HG03558 (cell line): ENCODE measurements around the gene CDHR1.
"Not testable (repeated sequence)": the region's sequence is repeated elsewhere in the genome, so short reads cannot be mapped to it uniquely, and the experiment has no call there.

Source experiments
- ATAC-seq: cut with Tn5 transposase; IDR thresholded peaks from one replicate; pipeline ENCODE4 v1.9.1; 2021; ENCODE audit warnings: moderate number of reproducible peaks; ENCODE audit not compliant: unreplicated experiment; ENCODE audit errors: extremely low read depth

CDHR1 gene

GRCh38 chr10:84194424-84195043 is at the start of gene CDHR1:
Gene CDHR1 (plus strand): TSS chr10:84194537. CDS start chr10:84194761, 224 bp downstream.
- peak; percentile 81 for ATAC-seq

- no peak for ATAC-seq
Measured at GRCh38 chr10:84147347-84147746, 47.0 kb upstream of the CDHR1 start.

DNA sequence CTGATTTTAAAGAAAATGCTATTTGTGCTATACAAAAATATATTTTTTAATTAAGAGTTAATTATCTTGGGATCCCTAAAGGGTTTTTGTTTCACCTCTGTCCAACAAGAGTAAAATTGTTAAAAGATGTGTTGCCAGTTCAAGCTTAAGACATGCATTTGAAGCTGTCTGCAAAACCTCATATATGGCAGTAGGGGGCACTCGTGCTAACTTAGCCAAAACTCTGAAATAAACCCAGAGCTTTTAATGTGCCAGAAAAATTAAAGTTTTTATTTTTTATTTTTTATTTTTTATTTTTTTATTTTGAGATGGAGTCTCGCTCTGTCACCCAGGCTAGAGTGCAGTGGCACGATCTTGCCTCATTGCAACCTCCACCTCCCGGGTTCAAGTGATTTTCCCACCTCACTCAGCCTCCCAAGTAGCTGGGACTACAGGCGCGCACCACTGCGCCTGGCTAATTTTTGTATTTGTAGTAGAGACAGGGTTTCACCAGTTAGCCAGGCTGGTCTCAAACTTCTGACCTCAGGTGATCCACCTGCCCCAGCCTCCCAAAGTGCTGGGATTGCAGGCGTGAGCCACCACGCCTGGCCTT is 46.2 kb upstream of the CDHR1 start:
- ATAC-seq = not testable (repeated sequence)

- ATAC-seq = no peak
Measured at GRCh38 chr10:84149854-84150253, 44.5 kb upstream of the CDHR1 start.

GRCh38 chr10:84152769-84153168 is 41.6 kb upstream of the CDHR1 start:
- no peak for ATAC-seq

GRCh38 chr10:84155521-84155920 is 38.8 kb upstream of the CDHR1 start:
- no peak for ATAC-seq

GRCh38 chr10:84156009-84156408 is 38.3 kb upstream of the CDHR1 start:
- no peak for ATAC-seq

DNA sequence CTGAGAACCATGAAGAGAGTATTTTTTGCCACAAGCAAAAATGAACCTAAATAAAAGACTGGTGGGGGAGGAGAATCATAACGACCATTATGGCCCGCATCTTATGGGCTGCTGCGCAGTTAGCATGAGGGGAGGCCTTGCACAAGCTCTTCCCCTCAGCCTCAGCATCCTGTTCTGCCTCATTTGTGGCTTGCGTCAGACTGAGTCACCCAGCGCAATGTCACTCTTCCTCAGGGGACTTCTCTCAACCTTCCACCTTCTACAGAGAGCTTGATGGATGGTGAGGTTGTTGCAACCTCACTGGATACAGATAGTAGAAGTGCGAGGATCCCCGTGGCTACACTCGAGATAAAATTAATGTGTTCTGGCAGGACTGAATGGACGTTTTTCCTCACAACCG is 37.6 kb upstream of the CDHR1 start:
- no peak for ATAC-seq

DNA sequence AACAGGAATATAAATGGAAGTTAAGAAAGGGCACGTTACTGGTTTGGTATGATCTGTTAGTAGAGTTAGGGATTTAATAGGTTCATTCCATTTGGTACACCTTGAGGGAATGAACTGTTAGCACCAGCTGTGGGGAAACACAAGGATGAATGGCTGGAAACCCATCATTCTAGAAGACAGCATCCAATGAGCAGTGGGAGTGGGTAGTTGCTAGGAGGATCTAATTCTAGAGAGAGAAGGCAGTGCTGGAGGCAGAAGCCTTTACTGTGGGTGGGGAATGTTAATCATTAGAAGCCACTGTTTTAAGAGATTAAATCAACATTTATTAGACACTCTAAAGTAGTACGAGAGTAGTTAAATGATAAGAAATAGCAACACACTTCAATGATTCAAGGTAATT is 36.3 kb upstream of the CDHR1 start:
- ATAC-seq = no peak

GRCh38 chr10:84158550-84158949 is 35.8 kb upstream of the CDHR1 start:
- ATAC-seq = no peak

GRCh38 chr10:84159076-84159685 is 35.2 kb upstream of the CDHR1 start:
- no peak for ATAC-seq

DNA sequence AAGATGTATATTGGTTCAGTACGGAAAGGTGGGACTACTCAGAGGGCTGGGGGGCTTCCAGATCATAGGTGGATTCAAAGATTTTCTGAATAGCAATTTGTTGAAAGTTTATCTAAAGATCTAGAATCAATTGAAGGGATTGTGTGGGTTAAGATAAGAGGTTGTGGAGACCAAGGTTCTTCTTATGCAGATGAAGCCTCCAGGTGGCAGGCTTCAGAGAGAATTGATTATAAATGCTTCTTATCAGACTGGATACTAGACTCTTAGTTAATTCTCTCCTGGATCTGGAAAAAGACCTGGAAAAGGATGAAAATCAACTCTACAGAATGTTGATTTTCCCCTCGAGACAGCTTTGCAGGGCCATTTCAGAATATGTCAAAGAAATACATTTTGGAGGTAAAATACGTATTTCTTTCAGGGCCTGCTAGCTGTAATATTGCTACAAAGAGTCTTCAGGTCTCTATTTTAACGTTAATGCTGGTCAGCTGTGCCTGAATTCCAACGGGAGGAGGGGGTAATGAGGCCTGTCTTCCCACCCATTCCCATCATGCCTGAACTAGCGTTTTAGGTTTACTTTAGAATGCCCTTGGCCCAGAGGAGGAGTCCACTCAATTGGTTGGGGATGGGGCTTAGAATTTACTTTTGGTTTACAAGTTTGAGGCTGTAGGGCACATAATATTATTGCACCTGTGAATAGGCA is 33.5 kb upstream of the CDHR1 start:
- no peak for ATAC-seq

- no peak for ATAC-seq
Measured at GRCh38 chr10:84163996-84164395, 30.3 kb upstream of the CDHR1 start.

GRCh38 chr10:84164442-84164841 is 29.9 kb upstream of the CDHR1 start:
- ATAC-seq = no peak

GRCh38 chr10:84166620-84167288 is 27.6 kb upstream of the CDHR1 start:
- no peak for ATAC-seq

DNA sequence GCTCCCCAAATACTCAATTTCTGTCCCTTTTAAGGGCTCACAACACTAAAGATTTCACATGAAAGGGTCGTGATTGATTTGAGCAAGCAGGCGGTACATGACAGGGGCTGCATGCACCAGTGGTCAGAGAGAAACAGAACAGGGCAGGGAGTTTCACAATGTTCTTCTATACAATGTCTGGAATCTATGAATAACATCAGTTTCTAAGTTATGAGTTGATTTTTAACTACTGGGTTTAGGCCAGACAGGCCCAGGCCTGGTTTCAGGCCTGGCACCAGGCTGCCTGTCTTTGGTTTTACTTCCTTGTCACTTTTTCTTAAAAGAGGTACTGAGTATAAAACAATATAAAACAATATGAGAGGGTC is 27.1 kb upstream of the CDHR1 start:
- not testable (repeated sequence) for ATAC-seq

DNA sequence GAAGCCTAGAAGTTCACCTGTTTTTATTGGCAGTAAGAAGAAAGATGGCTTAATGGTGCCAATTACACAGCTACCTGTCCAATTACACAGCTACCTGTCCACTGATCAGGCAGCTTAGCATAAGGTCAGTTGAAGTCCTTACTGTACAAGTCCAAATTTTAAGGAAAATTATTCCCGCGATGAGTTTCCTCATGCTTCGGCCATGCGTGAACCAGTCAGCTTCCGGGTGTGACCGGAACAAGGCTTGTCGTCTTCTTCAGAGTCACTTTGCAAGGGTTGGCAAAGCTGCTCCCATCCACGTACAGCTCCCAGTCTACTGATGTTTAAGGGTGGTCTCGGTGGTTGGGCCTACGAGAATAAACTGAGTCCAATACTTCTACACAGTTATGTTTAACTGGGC is 26.0 kb upstream of the CDHR1 start:
- ATAC-seq = not testable (repeated sequence)

DNA sequence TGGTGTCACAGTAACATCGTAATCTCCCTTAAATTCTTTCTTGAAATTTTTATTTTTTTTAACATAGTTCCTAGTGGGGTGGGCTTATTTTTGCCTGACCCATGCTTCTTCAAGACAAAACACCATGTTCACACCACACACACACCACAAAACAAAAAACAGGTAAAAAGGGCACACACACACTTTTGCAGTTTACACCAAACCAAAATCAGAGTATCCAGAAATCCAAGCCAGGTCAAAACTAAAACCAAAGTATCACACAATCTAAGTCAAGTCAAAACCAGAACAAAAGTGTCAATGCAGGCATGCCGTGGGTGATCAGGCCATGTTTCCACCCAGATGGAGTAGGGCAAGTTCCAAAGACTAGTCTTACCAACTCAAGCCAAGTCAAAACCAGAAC is 23.1 kb upstream of the CDHR1 start:
- not testable (repeated sequence) for ATAC-seq

DNA sequence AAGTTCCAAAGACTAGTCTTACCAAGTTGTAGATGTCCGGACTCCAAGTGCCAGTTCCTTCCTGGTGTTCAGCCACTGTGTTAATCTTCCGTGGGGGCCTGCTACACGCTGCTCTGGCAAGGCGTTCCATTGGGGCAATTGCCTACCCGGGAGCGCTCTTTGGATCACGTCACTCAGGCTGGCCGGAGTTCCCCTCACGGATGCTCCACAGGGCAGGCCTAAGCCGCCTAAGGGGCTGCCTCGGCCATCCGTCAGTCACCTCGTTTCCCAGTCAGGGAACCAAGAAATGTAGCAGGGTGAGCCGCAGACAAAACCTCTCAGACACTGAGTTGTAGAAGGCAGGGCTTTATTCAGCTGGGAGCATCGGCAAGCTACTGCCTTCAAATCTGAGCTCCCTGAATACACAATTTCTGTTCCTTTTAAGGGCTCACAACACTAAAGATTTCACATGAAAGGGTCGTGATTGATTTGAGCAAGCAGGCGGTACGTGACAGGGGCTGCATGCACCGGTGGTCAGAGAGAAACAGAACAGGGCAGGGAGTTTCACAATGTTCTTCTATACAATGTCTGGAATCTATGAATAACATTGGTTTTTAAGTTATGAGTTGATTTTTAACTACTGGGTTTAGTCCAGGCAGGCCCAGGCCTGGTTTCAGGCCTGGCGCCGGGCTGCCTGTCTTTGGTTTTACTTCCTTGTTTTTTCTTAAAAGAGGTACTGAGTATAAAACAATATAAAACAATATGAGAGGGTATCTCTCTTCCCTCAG is 22.5 kb upstream of the CDHR1 start:
- not testable (repeated sequence) for ATAC-seq
